ENCODE results near the gene ALAD. TPM values are rescaled to one million over a fixed set of nuclear protein-coding genes. Genes with fewer than 3 reads are reported as not detected.

Gene ALAD
- total and polyA plus RNA-seq, 2 of the 13 experiments (the other 11 are each of a cell fraction or from before 2014, with no cell fraction given) = 21.8 to 30.1 TPM

DNA sequence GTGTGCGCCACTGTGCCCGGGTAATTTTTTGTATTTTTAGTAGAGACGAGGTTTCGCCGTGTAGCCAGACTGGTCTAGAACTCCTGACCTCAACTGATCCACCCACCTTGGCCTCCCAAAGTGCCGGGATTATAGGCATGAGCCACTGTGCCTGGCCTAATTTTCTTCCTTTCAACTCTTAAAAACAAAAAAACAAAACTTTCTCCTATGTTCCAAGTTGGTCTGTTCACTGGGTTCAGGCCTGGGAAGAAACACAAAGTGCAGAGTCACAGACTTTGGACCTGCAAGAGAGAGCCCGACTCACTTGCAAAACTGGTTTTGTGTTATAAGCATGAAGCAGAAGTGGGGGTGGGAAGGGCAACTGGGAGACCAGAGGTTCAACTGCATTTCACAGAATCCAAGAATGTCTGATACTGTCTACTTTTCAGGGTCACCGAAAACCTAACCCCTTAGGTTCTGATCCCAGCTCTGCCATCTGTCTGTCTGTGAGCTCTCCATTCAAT lies 19.1 kb downstream of the ALAD start (continued):
- TF ChIP-seq, protein P1, sequence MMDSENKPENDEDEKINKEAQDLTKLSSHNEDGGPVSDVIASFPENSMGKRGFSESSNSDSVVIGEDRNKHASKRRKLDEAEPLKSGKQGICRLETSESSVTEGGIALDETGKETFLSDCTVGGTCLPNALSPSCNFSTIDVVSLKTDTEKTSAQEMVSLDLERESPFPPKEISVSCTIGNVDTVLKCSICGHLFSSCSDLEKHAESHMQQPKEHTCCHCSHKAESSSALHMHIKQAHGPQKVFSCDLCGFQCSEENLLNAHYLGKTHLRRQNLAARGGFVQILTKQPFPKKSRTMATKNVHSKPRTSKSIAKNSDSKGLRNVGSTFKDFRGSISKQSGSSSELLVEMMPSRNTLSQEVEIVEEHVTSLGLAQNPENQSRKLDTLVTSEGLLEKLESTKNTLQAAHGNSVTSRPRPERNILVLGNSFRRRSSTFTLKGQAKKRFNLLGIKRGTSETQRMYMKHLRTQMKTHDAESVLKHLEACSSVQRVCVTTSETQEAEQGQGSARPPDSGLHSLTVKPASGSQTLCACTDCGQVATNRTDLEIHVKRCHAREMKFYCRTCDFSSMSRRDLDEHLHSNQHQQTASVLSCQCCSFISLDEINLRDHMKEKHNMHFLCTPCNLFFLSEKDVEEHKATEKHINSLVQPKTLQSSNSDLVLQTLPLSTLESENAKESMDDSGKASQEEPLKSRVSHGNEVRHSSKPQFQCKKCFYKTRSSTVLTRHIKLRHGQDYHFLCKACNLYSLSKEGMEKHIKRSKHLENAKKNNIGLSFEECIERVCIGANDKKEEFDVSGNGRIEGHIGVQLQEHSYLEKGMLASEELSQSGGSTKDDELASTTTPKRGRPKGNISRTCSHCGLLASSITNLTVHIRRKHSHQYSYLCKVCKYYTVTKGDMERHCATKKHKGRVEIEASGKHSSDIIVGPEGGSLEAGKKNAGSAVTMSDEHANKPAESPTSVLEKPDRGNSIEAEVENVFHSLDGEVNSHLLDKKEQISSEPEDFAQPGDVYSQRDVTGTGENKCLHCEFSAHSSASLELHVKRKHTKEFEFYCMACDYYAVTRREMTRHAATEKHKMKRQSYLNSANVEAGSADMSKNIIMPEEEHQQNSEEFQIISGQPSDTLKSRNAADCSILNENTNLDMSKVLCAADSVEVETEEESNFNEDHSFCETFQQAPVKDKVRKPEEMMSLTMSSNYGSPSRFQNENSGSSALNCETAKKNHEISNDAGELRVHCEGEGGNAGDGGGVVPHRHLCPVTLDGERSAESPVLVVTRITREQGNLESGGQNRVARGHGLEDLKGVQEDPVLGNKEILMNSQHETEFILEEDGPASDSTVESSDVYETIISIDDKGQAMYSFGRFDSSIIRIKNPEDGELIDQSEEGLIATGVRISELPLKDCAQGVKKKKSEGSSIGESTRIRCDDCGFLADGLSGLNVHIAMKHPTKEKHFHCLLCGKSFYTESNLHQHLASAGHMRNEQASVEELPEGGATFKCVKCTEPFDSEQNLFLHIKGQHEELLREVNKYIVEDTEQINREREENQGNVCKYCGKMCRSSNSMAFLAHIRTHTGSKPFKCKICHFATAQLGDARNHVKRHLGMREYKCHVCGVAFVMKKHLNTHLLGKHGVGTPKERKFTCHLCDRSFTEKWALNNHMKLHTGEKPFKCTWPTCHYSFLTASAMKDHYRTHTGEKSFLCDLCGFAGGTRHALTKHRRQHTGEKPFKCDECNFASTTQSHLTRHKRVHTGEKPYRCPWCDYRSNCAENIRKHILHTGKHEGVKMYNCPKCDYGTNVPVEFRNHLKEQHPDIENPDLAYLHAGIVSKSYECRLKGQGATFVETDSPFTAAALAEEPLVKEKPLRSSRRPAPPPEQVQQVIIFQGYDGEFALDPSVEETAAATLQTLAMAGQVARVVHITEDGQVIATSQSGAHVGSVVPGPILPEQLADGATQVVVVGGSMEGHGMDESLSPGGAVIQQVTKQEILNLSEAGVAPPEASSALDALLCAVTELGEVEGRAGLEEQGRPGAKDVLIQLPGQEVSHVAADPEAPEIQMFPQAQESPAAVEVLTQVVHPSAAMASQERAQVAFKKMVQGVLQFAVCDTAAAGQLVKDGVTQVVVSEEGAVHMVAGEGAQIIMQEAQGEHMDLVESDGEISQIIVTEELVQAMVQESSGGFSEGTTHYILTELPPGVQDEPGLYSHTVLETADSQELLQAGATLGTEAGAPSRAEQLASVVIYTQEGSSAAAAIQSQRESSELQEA (CRISPR knock-in tag; IDR thresholded peaks at IDR 0.05; ENCODE audit: not compliant biosample characterization) = no peak
- peak in 1 of 2 experiments; percentile 10; a peak in 1 of 4 replicates for TF ChIP-seq HMGXB4 (CRISPR knock-in tag; IDR thresholded peaks at IDR 0.05; ENCODE audit: borderline replicate concordance in 1 of 2, low read depth in 1 of 2)
- TF ChIP-seq, protein P2, sequence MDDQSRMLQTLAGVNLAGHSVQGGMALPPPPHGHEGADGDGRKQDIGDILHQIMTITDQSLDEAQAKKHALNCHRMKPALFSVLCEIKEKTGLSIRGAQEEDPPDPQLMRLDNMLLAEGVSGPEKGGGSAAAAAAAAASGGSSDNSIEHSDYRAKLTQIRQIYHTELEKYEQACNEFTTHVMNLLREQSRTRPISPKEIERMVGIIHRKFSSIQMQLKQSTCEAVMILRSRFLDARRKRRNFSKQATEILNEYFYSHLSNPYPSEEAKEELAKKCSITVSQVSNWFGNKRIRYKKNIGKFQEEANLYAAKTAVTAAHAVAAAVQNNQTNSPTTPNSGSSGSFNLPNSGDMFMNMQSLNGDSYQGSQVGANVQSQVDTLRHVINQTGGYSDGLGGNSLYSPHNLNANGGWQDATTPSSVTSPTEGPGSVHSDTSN (CRISPR knock-in tag; IDR thresholded peaks at IDR 0.05; ENCODE audit: borderline replicate concordance) = no peak
- TF ChIP-seq ZNF781 (CRISPR knock-in tag; IDR thresholded peaks at IDR 0.05; ENCODE audit: borderline replicate concordance, not compliant biosample characterization) = no peak
- TF ChIP-seq ZHX1 (CRISPR knock-in tag; IDR thresholded peaks at IDR 0.05; ENCODE audit: low read depth) = no peak
- no peak for TF ChIP-seq MYC (CRISPR knock-in tag; IDR thresholded peaks at IDR 0.05; ENCODE audit: borderline replicate concordance)
- no peak for TF ChIP-seq ZSCAN25 (CRISPR knock-in tag; IDR thresholded peaks at IDR 0.05)
- peak; percentile 43 for TF ChIP-seq ELF3 (CRISPR knock-in tag; IDR thresholded peaks at IDR 0.05)
- TF ChIP-seq RBM39 (IDR thresholded peaks at IDR 0.05; ENCODE audit: low read depth, low read length, poor library complexity, severe bottlenecking) = no peak
- no peak for TF ChIP-seq RARG (CRISPR knock-in tag; IDR thresholded peaks at IDR 0.05; ENCODE audit: low read depth)

All from HepG2 (cell line).